GM10248 (cell line): ENCODE measurements around the gene LCMT1.
A peak's percentile ranks its signal among the peaks of the same experiment; 100 is the strongest.
"Not testable (repeated sequence)": the region's sequence is repeated elsewhere in the genome, so short reads cannot be mapped to it uniquely, and the experiment has no call there.

Experiments used
- CTCF ChIA-PET: fragments of 300-600 bp; sonication (Branson Sonifier 250); formaldehyde crosslinking; extraction: SDS; loops from one replicate; lab custom pipeline; 2021; ENCODE audit warnings: antibody characterized with exemption; lab: Yijun Ruan, JAX
- POLR2A ChIA-PET: fragments of 350-650 bp; sonication (Branson Sonifier 250); formaldehyde crosslinking; extraction: SDS; loops from one replicate; lab custom pipeline; 2020; ENCODE audit warnings: antibody characterized with exemption; lab: Yijun Ruan, JAX
- DNase-seq: peaks from one replicate; pipeline ENCODE4 v3.0.0; 2012; ENCODE audit errors: extremely low spot score
- CTCF ChIP-seq: IDR thresholded peaks from 2 replicates; pipeline ENCODE4 v1.5.1; 2012; ENCODE audit warnings: mild to moderate bottlenecking, low read depth; ENCODE audit errors: extremely low read depth, missing control alignments, control extremely low read depth

LCMT1 gene

GRCh38 chr16:25114121-25114520 is 2.6 kb downstream of the LCMT1 start:
- no peak for TF ChIP-seq CTCF
- ChIA-PET CTCF (interaction anchor here (1.8 kb wide), 1 partner anchor 12 kb away, joined by 3 read pairs; no protein-coding TSS in a partner anchor), POLR2A (interaction anchor here (0.6 kb wide), 1 partner anchor 18 kb away, joined by 4 read pairs; no protein-coding TSS in a partner anchor)
- no peak for DNase-seq

- DNase-seq: no peak
- TF ChIP-seq CTCF: no peak
- POLR2A ChIA-PET: no interaction called here
- CTCF ChIA-PET: interaction anchor here (0.7 to 1.9 kb wide), 4 partner anchors 11 to 106 kb away, joined by 3 to 4 read pairs (median 4); no protein-coding TSS in a partner anchor
Measured at GRCh38 chr16:25118851-25119578, 7.5 kb downstream of the LCMT1 start.

DNA sequence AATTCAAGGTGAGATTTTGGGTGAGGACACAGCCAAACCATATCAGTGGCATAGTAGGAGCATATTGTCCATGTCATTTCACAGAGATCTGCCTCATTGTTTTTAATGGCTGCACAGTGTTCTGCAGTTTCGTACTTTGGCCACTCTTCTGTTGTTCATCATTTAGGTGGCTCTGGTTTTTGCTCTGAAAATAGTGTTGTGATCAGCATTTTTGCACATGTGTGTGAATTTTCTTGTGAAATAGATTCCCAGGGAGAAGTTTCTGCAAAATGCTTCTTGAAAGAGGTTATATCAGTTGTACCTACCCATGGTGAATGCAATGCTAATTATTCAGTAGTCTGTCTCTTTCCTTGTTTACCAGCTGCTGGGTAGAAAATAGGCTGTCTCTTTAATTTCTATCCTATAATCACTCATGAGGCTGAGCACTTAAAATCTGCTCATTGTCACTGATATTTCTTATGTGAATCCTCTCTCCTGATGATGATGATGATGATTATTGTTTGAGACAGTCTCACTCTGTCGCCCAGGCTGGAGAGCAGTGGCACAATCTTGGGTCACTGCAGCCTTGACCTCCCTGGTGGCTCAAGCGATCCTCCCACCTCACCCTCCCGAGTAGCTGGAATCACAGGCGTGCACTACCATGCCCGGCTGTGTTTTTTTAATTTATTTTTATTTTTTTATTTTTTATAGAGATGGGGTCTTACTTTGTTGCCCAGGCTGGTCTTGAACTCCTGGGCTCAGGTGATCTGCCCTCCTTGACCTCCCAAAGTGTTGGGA is 10.5 kb downstream of the LCMT1 start:
- no peak for TF ChIP-seq CTCF
- no peak for DNase-seq
- CTCF ChIA-PET: no interaction called here
- POLR2A ChIA-PET: no interaction called here

DNA sequence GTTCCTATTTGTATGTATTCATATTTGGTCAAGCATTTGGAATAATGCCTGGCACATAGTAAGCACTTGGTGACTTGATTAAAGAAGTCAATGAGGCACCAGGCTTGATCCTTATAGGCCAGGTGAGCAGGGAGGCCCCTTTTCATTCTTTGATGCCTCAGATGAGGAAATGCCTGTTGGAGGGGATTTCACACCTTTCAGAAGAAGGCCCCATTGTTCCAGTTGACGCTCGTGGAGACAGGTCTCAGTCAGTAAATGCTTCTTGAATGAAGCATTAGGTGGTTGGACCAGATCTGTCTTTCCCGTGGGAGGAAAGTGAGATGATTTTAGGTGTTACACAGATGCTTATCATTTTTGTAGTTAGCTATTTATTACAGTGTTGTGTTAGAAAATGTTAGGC is 13.0 kb downstream of the LCMT1 start:
- no peak for TF ChIP-seq CTCF
- DNase-seq: no peak
- ChIA-PET CTCF (interaction anchor here (1.5 kb wide), 1 partner anchor 9 kb away, joined by 3 read pairs; no protein-coding TSS in a partner anchor), POLR2A (no interaction called here)

DNA sequence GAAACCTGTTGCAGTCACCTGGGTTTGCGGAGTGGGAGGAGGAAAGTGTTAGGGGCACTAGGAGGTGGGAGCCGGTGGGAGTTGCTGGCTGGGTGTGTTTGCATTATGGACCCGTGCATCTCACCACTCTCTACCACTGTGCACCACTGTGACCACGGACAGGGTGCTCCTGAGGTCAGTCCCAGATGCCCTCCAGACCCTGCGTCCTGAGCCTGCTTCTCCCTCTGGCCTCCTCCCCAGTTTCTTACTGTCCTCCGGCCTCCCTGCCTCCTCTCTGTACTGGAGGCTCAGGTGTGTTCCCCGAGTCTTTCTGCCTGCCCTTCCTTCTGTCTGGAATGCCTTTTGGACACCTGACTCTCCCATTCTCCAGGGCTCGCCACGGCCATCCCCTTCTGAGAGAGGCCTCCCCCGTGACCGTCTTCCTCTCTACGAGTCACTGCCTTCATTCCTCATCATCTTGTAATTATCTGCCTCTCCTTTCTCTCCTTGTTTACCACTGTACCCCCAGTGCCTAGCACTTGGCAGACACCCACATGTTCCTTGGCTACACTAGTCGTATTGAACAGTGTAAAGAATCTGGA is 14.6 kb downstream of the LCMT1 start:
- POLR2A ChIA-PET, DNase-seq: not testable (repeated sequence)
- CTCF ChIA-PET: interaction anchor here (0.8 to 1.5 kb wide), 5 partner anchors 10 to 99 kb away, joined by 3 to 6 read pairs (median 4); no protein-coding TSS in a partner anchor

- peak; percentile 55 for TF ChIP-seq CTCF
- POLR2A ChIA-PET: no interaction called here
- CTCF ChIA-PET: interaction anchor here (0.8 to 1.5 kb wide), 7 partner anchors 9 to 98 kb away, joined by 3 to 6 read pairs (median 3); no protein-coding TSS in a partner anchor
- no peak for DNase-seq
Measured at GRCh38 chr16:25126820-25127232, 15.3 kb downstream of the LCMT1 start.

DNA sequence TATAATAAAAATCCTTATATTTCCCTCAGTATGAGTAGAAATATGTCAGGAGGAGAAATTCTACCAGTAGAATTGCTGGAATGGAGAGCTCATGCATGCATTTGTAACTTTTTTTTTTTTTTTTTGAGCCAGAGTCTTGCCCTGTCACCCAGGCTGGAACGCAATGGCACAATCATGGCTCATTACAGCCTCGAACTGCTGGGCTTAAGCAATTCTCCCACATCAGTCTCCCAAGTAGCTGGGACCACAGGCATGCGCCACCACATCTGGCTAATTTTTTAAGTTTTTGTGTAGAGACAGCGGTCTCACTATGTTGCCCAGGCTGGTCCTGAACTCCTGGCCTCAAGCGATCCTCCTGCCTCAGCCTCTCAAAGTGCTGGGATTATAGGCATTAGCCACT is 21.2 kb downstream of the LCMT1 start:
- DNase-seq: not testable (repeated sequence)
- ChIA-PET POLR2A (interaction anchor here (0.6 kb wide), 1 partner anchor 25 kb away, joined by 3 read pairs; no protein-coding TSS in a partner anchor), CTCF (interaction anchor here (1.3 kb wide), 1 partner anchor 14 kb away, joined by 4 read pairs; no protein-coding TSS in a partner anchor)
